SU-DHL-6 (cell line): ENCODE measurements around the gene NUP210L.

Experiments
- CTCF ChIP-seq: fragments of 200-600 bp; sonication (generic); IDR thresholded peaks from one replicate; pipeline ENCODE4 v1.5.1; 2017; ENCODE audit warnings: antibody characterized with exemption, mild to moderate bottlenecking, low read length, moderate library complexity; ENCODE audit not compliant: insufficient read depth, poor library complexity, severe bottlenecking
- EZH2phosphoT487 ChIP-seq: fragments of 200-600 bp; sonication (generic), shearing (Covaris generic); conservative IDR thresholded peaks from 2 replicates; pipeline ENCODE4 v1.6.1; 2018; ENCODE audit warnings: mild to moderate bottlenecking, antibody characterized with exemption, low read length, moderate library complexity, mixed read lengths

- TF ChIP-seq CTCF (no peak), EZH2phosphoT487 (no peak)
Measured at GRCh38 chr1:154182344-154183045, 27.6 kb upstream of the NUP210L start.
